Heart right ventricle (tissue), 16 donors: ENCODE results near the gene NCKIPSD. TPM values are rescaled to one million over a fixed set of nuclear protein-coding genes. Genes with fewer than 3 reads are reported as not detected.
A peak's percentile ranks its signal among the peaks of the same experiment; 100 is the strongest.
"Not testable (repeated sequence)": the region's sequence is repeated elsewhere in the genome, so short reads cannot be mapped to it uniquely, and the experiment has no call there.

Experiments used
- ATAC-seq, 8 donors: fragments of 200-7000 bp; cut with Tn5 transposase; one replicate each; pipeline ENCODE4 v1.9.1; 2020; ENCODE audit warnings: mild to moderate bottlenecking in 8 of 8, moderate library complexity in 8 of 8, moderate number of reproducible peaks in 1 of 8
- DNase-seq, 2 donors: peaks; one replicate each; pipeline ENCODE4 v3.0.0-alpha.2; 2020
- H3K27ac ChIP-seq, 10 donors: fragments of 200-600 bp; sonication (generic) in 2 of 10; one replicate each; pipeline versions ENCODE4 v1.5.0 to v1.8.0; 2020 to 2022; ENCODE audit warnings: mild to moderate bottlenecking in 3 of 10
- H3K27me3 ChIP-seq, 7 donors: fragments of 200-600 bp; one replicate each; pipeline ENCODE4 v1.8.0; 2021 to 2022; ENCODE audit warnings: mild to moderate bottlenecking in 2 of 7
- H3K36me3 ChIP-seq, 9 donors: fragments of 200-600 bp; sonication (generic) in 1 of 9; one replicate each; pipeline versions ENCODE4 v1.5.0 to v1.8.0; 2020 to 2022; ENCODE audit warnings: mild to moderate bottlenecking in 2 of 9
- H3K4me1 ChIP-seq, 9 donors: fragments of 200-600 bp; sonication (generic) in 1 of 9; one replicate each; pipeline versions ENCODE4 v1.5.0 to v1.8.0; 2020 to 2022; ENCODE audit warnings: mild to moderate bottlenecking in 4 of 9
- H3K4me3 ChIP-seq, 10 donors: fragments of 200-600 bp; sonication (generic) in 2 of 10; one replicate each; pipeline versions ENCODE4 v1.5.0 to v1.8.0; 2020 to 2022; ENCODE audit warnings: mild to moderate bottlenecking in 7 of 10, moderate library complexity in 2 of 10
- H3K9me3 ChIP-seq, 11 donors: fragments of 200-600 bp in 10 of 11; sonication (generic) in 2 of 11; one replicate each; pipeline versions ENCODE4 v1.5.0 to v1.8.0; 2013 to 2022; ENCODE audit warnings: mild to moderate bottlenecking in 2 of 11, control low read depth in 1 of 11, moderate library complexity in 1 of 11
- CTCF ChIP-seq, 9 donors: fragments of 200-600 bp; sonication (generic) in 2 of 9; IDR thresholded peaks; one replicate each; pipeline versions ENCODE4 v1.5.0 to v1.8.0; 2021 to 2022; ENCODE audit warnings: antibody characterized with exemption in 9 of 9, mild to moderate bottlenecking in 5 of 9, moderate library complexity in 1 of 9
- WGBS, 2 donors: extraction: QIAGEN DNeasy Blood & Tissue Kit; methylation state at CpG; one replicate each; pipeline ENCODE4 v1.1.7; 2013; ENCODE audit warnings: inconsistent platforms in 1 of 2; 5-methylcytosine and 5-hydroxymethylcytosine counted together
- intact Hi-C, 10 donors: fragments of 100-400 bp; cut with DNase I; formaldehyde crosslinking; loops; one replicate each; pipeline versions ENCODE4 v1.11.1 to v1.14.2; 2022
- polyA plus RNA-seq, 2 donors: library from polyadenylated mRNA; stranded (reverse); fragments of 200-250 nt; gene quantifications; one replicate each; pipeline ENCODE4 v1.2.3, GENCODE V29; 2013
- total RNA-seq, 10 donors: library from RNA; stranded (reverse); fragmentation: NEBNext Ultra II Directional in 3 of 10; extraction: Animal tissue kit (Norgen Biotek cat#: 25700) in 3 of 10; gene quantifications; one replicate each; pipeline versions ENCODE4 v1.2.1 to v1.2.4, GENCODE V29; 2021 to 2023
- donor health status: Arrhythmogenic right ventricular cardiomyopathy.
- donor health status: ischemic (EF 13 %, LVEDD 7.1; RV severe dilation, severe dysfunction).
- donor health status: healthy with polysubstance abuse.
- donor health status: DM: no; HTN: yes; CAD: no.
- donor health status: DM: no; HTN: no; CAD: no.
- donor health status: ischemic (EF 25% LVEDD 6.9; RV normal size, moderate dysfunction).
- donor health status: ischemic (EF 25% LVEDD 5.7; RV mildly dilated, moderate dysfunction).
- donor health status: healthy.
- donor health status: DM: yes; HTN: yes; CAD: no.
- donor health status: Ischemic cardiomyopathy.
- donor health status: ischemic (EF 35%, LVEDD 5.7; RV mildly dilated, moderate dysfunction).
- donor health status: nonischemic (EF 11% LVEDD 7.7; RV severe dilation, severe dysfunction).
- donor health status: DM: yes; HTN: yes; CAD: no.
- donor health status: PGD.
- donor health status: ischemic (EF 29% LVEDD 5.4; RV normal size, mild dysfunction).
- donor health status: nonischemic (EF 23%, LVEDD 6.1; RV moderate dilation, normal function).

NCKIPSD gene
- total and polyA plus RNA-seq, 12 donors = 9.4 to 21.1 (median 14.6) TPM

GRCh38 chr3:48723725-48724124, 38.0 kb upstream of the NCKIPSD start:
- Histone ChIP-seq H3K36me3 (no peaks in the 10 kb centered on the region), H3K4me3 (no peak overlapping the region), H3K9me3 (no peaks in the 10 kb centered on the region), H3K4me1 (no peaks in the 10 kb centered on the region), H3K27me3 (no peaks in the 10 kb centered on the region), H3K27ac (no peak overlapping the region)
- whole genome bisulfite sequencing, 2 donors = 88 to 89% methylated on average over 7 of the region's 7 CpGs
- TF ChIP-seq CTCF (IDR thresholded peaks at IDR 0.05) = no peak
- intact Hi-C loops = no loop called here
- no peak for DNase-seq
- no peak for ATAC-seq

GRCh38 chr3:48723293-48723692, 37.6 kb upstream of the NCKIPSD start:
- H3K36me3 ChIP-seq, H3K27ac ChIP-seq, H3K4me3 ChIP-seq, H3K27me3 ChIP-seq, DNase-seq, intact Hi-C loops, ATAC-seq, H3K4me1 ChIP-seq, H3K9me3 ChIP-seq: not testable (repeated sequence)
- 74 to 89% methylated on average over 3 of the region's 3 CpGs for WGBS, 2 donors

DNA sequence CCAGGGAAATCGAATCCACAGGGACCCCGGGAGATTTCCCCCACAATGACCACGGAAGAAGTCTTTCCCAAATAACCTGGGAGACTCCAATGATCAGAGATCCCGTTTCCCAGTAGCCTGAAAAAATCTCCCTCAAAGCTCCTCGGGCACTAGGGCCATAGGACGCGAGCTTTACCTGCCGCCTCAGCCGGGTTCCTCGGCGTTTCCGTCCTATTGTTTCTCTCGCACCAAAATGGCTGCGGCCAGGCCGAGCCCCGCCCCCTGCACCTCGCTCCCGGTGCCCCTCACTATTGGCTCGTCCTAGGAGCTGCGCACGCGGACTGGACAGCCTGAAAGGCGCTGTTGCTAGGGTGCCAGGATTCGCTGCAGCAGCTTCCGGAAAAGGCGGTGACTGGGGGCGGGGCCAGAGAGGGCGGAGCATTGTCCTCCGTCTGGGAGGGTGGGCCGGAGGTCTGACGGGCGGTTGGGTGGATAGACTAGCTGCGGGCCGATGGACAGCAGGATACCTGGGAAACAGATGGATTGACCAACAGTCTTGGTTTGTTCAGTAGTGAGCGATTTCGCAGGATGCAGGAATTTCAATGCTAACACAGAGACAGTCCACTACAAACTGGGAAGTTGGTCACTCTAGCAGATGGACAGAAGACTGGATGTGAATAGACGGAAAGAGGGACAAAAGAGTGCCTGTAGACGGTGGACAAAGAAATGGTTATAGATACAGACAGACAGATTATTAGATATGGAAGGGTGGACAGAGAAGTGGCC, 31.4 kb upstream of the NCKIPSD start, which contains the start of gene IP6K2:
Gene IP6K2, minus strand, starts transcription at position 240 of the 765 bp plus-strand sequence. CDS start 21,930 bp downstream, outside the sequence.
- peaks cover 0 to 32% (median 7%) of the 10 kb centered on the region in 9 donors for H3K36me3 ChIP-seq
- no peaks in the 10 kb centered on the region for H3K27me3 ChIP-seq
- TF ChIP-seq CTCF (IDR thresholded peaks at IDR 0.05) = no peak
- intact Hi-C loops = no loop called here
- no peaks in the 10 kb centered on the region for H3K9me3 ChIP-seq
- ATAC-seq = peak; percentile 99 to 100 (median 100)
- H3K4me1 ChIP-seq = peaks cover 4 to 44% (median 38%) of the 10 kb centered on the region in 9 donors
- H3K4me3 ChIP-seq = peak within 1 kb of the TSS; percentile 56 to 91 (median 74)
- peak; percentile 99 for DNase-seq
- peak within 1 kb of the TSS; percentile 67 to 93 (median 85) for H3K27ac ChIP-seq
- WGBS, 2 donors = 3% methylated on average over 38 of the region's 38 CpGs

DNA sequence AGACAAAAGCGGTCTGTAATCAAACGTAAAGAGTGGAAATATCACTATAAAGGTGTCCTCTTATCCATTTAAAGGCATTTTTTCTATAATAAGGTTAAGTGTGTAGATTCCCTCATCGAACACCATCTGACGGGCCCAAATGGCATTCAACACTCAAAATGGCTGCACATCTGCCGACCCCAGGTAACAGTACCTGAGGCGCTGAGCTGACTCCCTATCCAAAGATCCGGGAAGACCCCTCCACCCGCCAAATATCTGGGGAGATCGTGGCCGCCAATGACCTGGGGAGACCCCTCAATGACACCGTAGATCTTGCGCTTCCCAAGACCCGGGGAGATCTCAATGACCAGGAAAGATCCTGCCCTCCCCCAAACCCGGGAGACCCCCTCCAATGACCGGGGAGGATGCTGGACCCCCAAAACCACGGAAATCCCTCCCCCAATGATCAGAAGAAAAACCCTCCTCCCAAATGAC, 30.8 kb upstream of the NCKIPSD start:
- no peaks in the 10 kb centered on the region for H3K9me3 ChIP-seq
- DNase-seq = peak in 1 of 2 donors; percentile 12
- ATAC-seq = peak in 5 of 8 donors; percentile 2 to 19 (median 5)
- peaks cover 4 to 50% (median 43%) of the 10 kb centered on the region in 9 donors for H3K4me1 ChIP-seq
- no peaks in the 10 kb centered on the region for H3K27me3 ChIP-seq
- intact Hi-C loops = no loop called here
- WGBS, 2 donors = 1% methylated on average over 16 of the region's 16 CpGs
- peak overlapping the region; percentile 67 to 93 (median 85) for H3K27ac ChIP-seq
- no peak for TF ChIP-seq CTCF (IDR thresholded peaks at IDR 0.05)
- H3K4me3 ChIP-seq = peak overlapping the region; percentile 56 to 91 (median 74)
- H3K36me3 ChIP-seq = peaks cover 0 to 38% (median 7%) of the 10 kb centered on the region in 9 donors
